Neural progenitor cell (in vitro differentiated cells): ENCODE results near the gene NPB.

Experiments used
- EZH2 ChIP-seq: fragments of 200-600 bp; sonication (generic); IDR thresholded peaks from 2 replicates; pipeline ENCODE4 v1.6.1; 2017; ENCODE audit warnings: antibody characterized with exemption, mild to moderate bottlenecking, moderate library complexity
- EZH2phosphoT487 ChIP-seq: fragments of 200-600 bp; sonication (generic); IDR thresholded peaks from 2 replicates; pipeline ENCODE4 v1.6.1; 2017; ENCODE audit warnings: antibody characterized with exemption
- TF ChIP-seq, protein P1 (sequence below): fragments of 200-600 bp; sonication (generic); IDR thresholded peaks from 2 replicates; pipeline ENCODE4 v1.5.1; 2017; ENCODE audit warnings: antibody characterized with exemption, mild to moderate bottlenecking

DNA sequence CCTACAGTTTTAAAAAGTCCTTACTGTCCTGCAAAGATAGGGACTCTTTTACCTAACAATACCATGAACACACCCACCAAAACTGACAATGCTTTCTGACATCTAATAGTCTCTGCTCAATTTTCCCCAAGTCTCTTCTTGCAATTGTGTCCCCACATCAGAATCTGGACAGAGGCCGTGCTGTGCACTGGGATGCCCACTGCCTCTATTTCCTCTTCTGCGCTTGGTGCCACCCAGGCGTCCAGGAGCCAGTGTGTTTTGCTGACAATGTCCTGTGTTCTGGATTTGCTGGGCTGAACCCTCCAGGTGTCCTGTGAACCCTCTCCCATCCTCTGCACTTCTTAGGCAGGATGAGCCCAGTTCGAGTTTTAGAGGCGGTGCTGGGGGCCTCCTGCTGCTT, 24.5 kb upstream of the NPB start:
- TF ChIP-seq, protein P1, sequence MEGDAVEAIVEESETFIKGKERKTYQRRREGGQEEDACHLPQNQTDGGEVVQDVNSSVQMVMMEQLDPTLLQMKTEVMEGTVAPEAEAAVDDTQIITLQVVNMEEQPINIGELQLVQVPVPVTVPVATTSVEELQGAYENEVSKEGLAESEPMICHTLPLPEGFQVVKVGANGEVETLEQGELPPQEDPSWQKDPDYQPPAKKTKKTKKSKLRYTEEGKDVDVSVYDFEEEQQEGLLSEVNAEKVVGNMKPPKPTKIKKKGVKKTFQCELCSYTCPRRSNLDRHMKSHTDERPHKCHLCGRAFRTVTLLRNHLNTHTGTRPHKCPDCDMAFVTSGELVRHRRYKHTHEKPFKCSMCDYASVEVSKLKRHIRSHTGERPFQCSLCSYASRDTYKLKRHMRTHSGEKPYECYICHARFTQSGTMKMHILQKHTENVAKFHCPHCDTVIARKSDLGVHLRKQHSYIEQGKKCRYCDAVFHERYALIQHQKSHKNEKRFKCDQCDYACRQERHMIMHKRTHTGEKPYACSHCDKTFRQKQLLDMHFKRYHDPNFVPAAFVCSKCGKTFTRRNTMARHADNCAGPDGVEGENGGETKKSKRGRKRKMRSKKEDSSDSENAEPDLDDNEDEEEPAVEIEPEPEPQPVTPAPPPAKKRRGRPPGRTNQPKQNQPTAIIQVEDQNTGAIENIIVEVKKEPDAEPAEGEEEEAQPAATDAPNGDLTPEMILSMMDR = no peak
- TF ChIP-seq EZH2 (no peak), EZH2phosphoT487 (no peak)
